Heart left ventricle (tissue), 16 donors: ENCODE measurements around the gene FAM163B. TPM values are rescaled to one million over a fixed set of nuclear protein-coding genes. Genes with fewer than 3 reads are reported as not detected.
A peak's percentile ranks its signal among the peaks of the same experiment; 100 is the strongest.

Source experiments
- ATAC-seq, 4 donors: fragments of 200-7000 bp; cut with Tn5 transposase; one replicate each; pipeline ENCODE4 v1.9.1; 2020 to 2022; ENCODE audit warnings: moderate library complexity in 4 of 4, mild to moderate bottlenecking in 3 of 4, moderate number of reproducible peaks in 1 of 4
- DNase-seq, 5 donors: peaks; one replicate each; pipeline ENCODE4 v3.0.0-alpha.2; 2020
- H3K27ac ChIP-seq, 12 donors: fragments of 200-600 bp; sonication (generic) in 4 of 12; one replicate each; pipeline versions ENCODE4 v1.5.0 to v1.8.0; 2016 to 2022; ENCODE audit warnings: mild to moderate bottlenecking in 2 of 12
- H3K27me3 ChIP-seq, 9 donors: fragments of 200-600 bp; sonication (generic) in 2 of 9; one replicate each; pipeline versions ENCODE4 v1.5.1 to v1.8.0; 2016 to 2022; ENCODE audit warnings: mild to moderate bottlenecking in 3 of 9
- H3K36me3 ChIP-seq, 9 donors: fragments of 200-600 bp; sonication (generic) in 2 of 9; one replicate each; pipeline versions ENCODE4 v1.5.0 to v1.8.0; 2018 to 2022; ENCODE audit warnings: mild to moderate bottlenecking in 2 of 9
- H3K4me1 ChIP-seq, 12 donors: fragments of 200-600 bp; sonication (generic) in 4 of 12; one replicate each; pipeline versions ENCODE4 v1.5.0 to v1.8.0; 2016 to 2022; ENCODE audit warnings: mild to moderate bottlenecking in 3 of 12
- H3K4me3 ChIP-seq, 12 donors: fragments of 200-600 bp; sonication (generic) in 4 of 12; one replicate each; pipeline versions ENCODE4 v1.5.0 to v1.8.0; 2017 to 2022; ENCODE audit warnings: mild to moderate bottlenecking in 9 of 12, moderate library complexity in 4 of 12
- H3K9me3 ChIP-seq, 12 donors: fragments of 200-600 bp; sonication (generic) in 4 of 12; one replicate each; pipeline versions ENCODE4 v1.5.0 to v1.8.0; 2016 to 2022; ENCODE audit warnings: mild to moderate bottlenecking in 1 of 12
- CTCF ChIP-seq, 12 donors: fragments of 200-600 bp; sonication (generic) in 4 of 12; IDR thresholded peaks; one replicate each; pipeline versions ENCODE4 v1.5.0 to v1.8.0; 2018 to 2022; ENCODE audit warnings: antibody characterized with exemption in 12 of 12, mild to moderate bottlenecking in 5 of 12
- POLR2A ChIP-seq, 2 donors: fragments of 450-650 bp; IDR thresholded peaks; one replicate each; pipeline ENCODE4 v1.6.1; 2017; ENCODE audit warnings: antibody characterized with exemption in 2 of 2, mild to moderate bottlenecking in 2 of 2, moderate library complexity in 2 of 2
- WGBS, 4 donors: extraction: QIAGEN DNeasy Blood & Tissue Kit in 2 of 4; methylation state at CpG; one replicate each; pipeline versions ENCODE4 v1.1.5 to v1.1.7; 2013 to 2018; 5-methylcytosine and 5-hydroxymethylcytosine counted together
- intact Hi-C, 10 donors: fragments of 100-400 bp; cut with DNase I; formaldehyde crosslinking; loops; one replicate each; pipeline versions ENCODE4 v1.11.1 to v1.14.2; 2022
- polyA plus RNA-seq, 2 donors: library from polyadenylated mRNA; stranded (reverse); fragments of 200-250 nt; gene quantifications; one replicate each; pipeline ENCODE4 v1.2.3, GENCODE V29; 2013
- total RNA-seq, 9 donors: library from RNA; depleted of rRNA in 2 of 9; stranded (reverse); fragments of >200 nt in 2 of 9; fragmentation: NEBNext Ultra II Directional in 3 of 9; extraction: Animal tissue kit (Norgen Biotek cat#: 25700) in 3 of 9; gene quantifications; one replicate each; pipeline versions ENCODE4 v1.1.0 to v1.2.4, GENCODE V29; 2016 to 2023
- donor health status: ischemic (EF 13 %, LVEDD 7.1; RV severe dilation, severe dysfunction).
- donor health status: healthy with polysubstance abuse.
- donor health status: DM: no; HTN: yes; CAD: no.
- donor health status: DM: no; HTN: no; CAD: no.
- donor health status: ischemic (EF 25% LVEDD 6.9; RV normal size, moderate dysfunction).
- donor health status: ischemic (EF 25% LVEDD 5.7; RV mildly dilated, moderate dysfunction).
- donor health status: healthy.
- donor health status: DM: yes; HTN: yes; CAD: no.
- donor health status: ischemic (EF 35%, LVEDD 5.7; RV mildly dilated, moderate dysfunction).
- donor health status: nonischemic (EF 11% LVEDD 7.7; RV severe dilation, severe dysfunction).
- donor health status: DM: yes; HTN: yes; CAD: no.
- donor health status: PGD.
- donor health status: ischemic (EF 29% LVEDD 5.4; RV normal size, mild dysfunction).
- donor health status: nonischemic (EF 23%, LVEDD 6.1; RV moderate dilation, normal function).

The FAM163B gene
- total and polyA plus RNA-seq, 11 donors: 0.08 TPM; not detected in 10

GRCh38 chr9:133581513-133582343 is 27.5 kb downstream of the FAM163B start:
- intact Hi-C loops: loop anchor here in 4 of 10 donors (2.0 to 10.0 kb wide), 5 partner anchors 44 to 101 kb away; partner anchors contain the start of gene ADAMTSL2 (in 1 of the 4)
- H3K4me3 ChIP-seq: no peak overlapping the region
- peak overlapping the region in 7 of 12 donors; percentile 16 to 61 (median 30) for H3K27ac ChIP-seq
- TF ChIP-seq POLR2A (IDR thresholded peaks at IDR 0.05): no peak
- TF ChIP-seq CTCF (IDR thresholded peaks at IDR 0.05): no peak
- ATAC-seq (peak in 3 of 4 donors; percentile 1 to 27 (median 18)), DNase-seq (peak in 4 of 5 donors; percentile 47 to 79 (median 68))
- no peaks in the 10 kb centered on the region for H3K9me3 ChIP-seq
- H3K4me1 ChIP-seq: peaks cover 4 to 56% (median 27%) of the 10 kb centered on the region in 12 donors
- H3K36me3 ChIP-seq: no peaks in the 10 kb centered on the region
- H3K27me3 ChIP-seq: peaks cover 8 to 30% (median 15%) of the 10 kb centered on the region in 9 donors
- 69 to 73% (median 70%) methylated on average over 19 of the region's 19 CpGs for WGBS, 4 donors

- WGBS, 4 donors: 67 to 80% (median 79%) methylated on average over 4 of the region's 4 CpGs
- no peak for ATAC-seq
- Histone ChIP-seq H3K4me1 (peaks cover 4 to 63% (median 27%) of the 10 kb centered on the region in 12 donors), H3K36me3 (no peaks in the 10 kb centered on the region), H3K27ac (peak overlapping the region in 4 of 12 donors; percentile 24 to 50 (median 30)), H3K4me3 (no peak overlapping the region), H3K27me3 (peaks cover 4 to 23% (median 9%) of the 10 kb centered on the region in 9 donors), H3K9me3 (no peaks in the 10 kb centered on the region)
- DNase-seq: no peak
- intact Hi-C loops: loop anchor here in 3 of 10 donors (5.0 to 10.0 kb wide), 3 partner anchors 44 to 101 kb away; no protein-coding TSS in a partner anchor
- no peak for TF ChIP-seq CTCF (IDR thresholded peaks at IDR 0.05)
- no peak for TF ChIP-seq POLR2A (IDR thresholded peaks at IDR 0.05)
These were observed 28.2 kb downstream of the FAM163B start for GRCh38 chr9:133581011-133581410.

GRCh38 chr9:133580419-133580738 is 28.8 kb downstream of the FAM163B start:
- DNase-seq (peak in 1 of 5 donors; percentile 26), ATAC-seq (no peak)
- no peak overlapping the region for H3K27ac ChIP-seq
- peaks cover 4 to 60% (median 25%) of the 10 kb centered on the region in 12 donors for H3K4me1 ChIP-seq
- peaks cover 0 to 21% (median 5%) of the 10 kb centered on the region in 9 donors for H3K27me3 ChIP-seq
- H3K36me3 ChIP-seq: no peaks in the 10 kb centered on the region
- 74 to 81% (median 77%) methylated on average over 6 of the region's 6 CpGs for WGBS, 4 donors
- intact Hi-C loops: loop anchor here in 3 of 10 donors (5.0 to 10.0 kb wide), 3 partner anchors 43 to 102 kb away; no protein-coding TSS in a partner anchor
- no peak for TF ChIP-seq POLR2A (IDR thresholded peaks at IDR 0.05)
- no peaks in the 10 kb centered on the region for H3K9me3 ChIP-seq
- no peak overlapping the region for H3K4me3 ChIP-seq

- no peak overlapping the region for H3K27ac ChIP-seq
- H3K27me3 ChIP-seq: peaks cover 0 to 16% (median 2%) of the 10 kb centered on the region in 9 donors
- ATAC-seq (no peak), DNase-seq (peak in 1 of 5 donors; percentile 54)
- 79 to 88% (median 81%) methylated on average over 31 of the region's 31 CpGs for WGBS, 4 donors
- peaks cover 1 to 54% (median 19%) of the 10 kb centered on the region in 12 donors for H3K4me1 ChIP-seq
- no peaks in the 10 kb centered on the region for H3K36me3 ChIP-seq
- no peak overlapping the region for H3K4me3 ChIP-seq
- intact Hi-C loops: loop anchor here in 4 of 10 donors (5.0 to 10.0 kb wide), 4 partner anchors 38 to 102 kb away; no protein-coding TSS in a partner anchor
- no peaks in the 10 kb centered on the region for H3K9me3 ChIP-seq
- TF ChIP-seq CTCF (IDR thresholded peaks at IDR 0.05): no peak
These were observed 29.4 kb downstream of the FAM163B start for GRCh38 chr9:133579601-133580418.
